Measurements from ENCODE around the gene TMEM131.

TMEM131 gene

DNA sequence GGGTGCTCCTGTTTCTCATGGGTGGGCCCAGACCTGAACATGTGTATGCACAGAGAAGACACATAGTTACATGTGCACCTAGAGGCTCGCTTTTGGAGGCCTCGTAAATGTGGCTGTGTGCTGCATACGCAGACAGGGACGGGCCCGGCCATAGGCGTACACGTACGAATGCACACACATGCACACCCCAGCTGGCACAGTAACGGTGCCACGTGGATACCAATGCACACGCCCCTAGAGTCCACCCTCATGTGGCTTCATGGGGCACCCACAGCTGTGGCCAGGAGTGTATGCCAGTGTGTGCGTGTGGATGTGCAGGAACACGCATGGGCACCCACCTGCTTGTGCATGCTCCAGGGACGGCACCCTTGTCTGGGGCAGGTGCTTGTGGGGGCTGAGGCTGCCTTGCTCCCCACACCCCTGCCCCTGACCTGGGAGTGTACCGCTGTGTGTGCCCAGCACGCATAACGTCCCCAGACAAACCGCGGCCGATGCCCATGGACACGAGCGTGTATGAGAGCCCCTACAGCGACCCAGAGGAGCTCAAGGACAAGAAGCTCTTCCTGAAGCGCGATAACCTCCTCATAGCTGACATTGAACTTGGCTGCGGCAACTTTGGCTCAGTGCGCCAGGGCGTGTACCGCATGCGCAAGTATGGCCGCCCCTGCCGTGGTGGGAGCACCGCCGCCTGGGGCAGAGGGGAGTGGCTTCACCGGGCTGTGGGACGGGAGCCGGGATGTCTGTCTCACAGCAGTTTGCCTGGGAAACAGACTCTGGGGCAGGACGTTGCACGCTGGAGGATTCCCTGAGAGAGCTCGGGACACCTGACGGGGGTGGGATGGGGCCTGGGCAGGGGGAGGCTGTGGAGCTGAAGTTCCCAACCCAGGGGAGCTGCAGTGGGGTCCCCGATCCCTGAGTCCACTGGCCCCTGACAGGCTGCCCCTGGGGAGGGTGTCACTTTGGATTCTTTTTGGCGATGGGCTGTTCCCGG lies 261.4 kb downstream of the TMEM131 start:
- no peak for DNase-seq

DNA sequence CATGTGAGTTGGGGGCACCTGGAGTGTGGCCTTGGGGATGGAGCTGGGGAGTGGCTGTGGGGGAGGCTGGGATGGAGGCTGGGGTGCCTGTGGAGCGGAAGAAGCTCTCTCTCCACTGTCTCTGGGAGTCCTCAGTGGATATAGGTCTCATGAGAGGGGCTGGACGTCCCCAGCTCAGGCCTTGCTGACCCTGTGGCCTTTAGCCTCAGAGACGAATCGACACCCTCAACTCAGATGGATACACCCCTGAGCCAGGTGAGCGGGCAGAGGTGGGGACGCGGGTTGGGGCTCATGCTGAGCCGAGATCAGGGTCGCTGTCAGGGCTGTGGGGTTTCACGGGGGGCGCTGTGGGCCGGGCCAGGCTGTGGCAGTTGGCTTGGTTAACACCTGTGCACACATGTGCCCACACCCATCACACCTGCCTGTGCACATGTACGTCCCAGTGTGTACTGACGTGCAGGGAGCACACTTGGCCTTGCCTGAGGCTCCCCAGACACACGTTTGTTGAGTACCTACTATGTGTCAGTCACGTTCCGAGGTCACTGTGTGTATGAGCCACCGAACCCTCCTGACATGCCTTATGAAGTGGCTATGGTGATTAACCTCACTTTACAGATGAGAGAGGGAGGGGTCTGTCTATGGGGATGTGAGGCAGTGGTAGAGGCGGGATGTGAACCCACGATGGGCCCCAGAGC lies 262.3 kb downstream of the TMEM131 start:
- DNase-seq: no peak

DNA sequence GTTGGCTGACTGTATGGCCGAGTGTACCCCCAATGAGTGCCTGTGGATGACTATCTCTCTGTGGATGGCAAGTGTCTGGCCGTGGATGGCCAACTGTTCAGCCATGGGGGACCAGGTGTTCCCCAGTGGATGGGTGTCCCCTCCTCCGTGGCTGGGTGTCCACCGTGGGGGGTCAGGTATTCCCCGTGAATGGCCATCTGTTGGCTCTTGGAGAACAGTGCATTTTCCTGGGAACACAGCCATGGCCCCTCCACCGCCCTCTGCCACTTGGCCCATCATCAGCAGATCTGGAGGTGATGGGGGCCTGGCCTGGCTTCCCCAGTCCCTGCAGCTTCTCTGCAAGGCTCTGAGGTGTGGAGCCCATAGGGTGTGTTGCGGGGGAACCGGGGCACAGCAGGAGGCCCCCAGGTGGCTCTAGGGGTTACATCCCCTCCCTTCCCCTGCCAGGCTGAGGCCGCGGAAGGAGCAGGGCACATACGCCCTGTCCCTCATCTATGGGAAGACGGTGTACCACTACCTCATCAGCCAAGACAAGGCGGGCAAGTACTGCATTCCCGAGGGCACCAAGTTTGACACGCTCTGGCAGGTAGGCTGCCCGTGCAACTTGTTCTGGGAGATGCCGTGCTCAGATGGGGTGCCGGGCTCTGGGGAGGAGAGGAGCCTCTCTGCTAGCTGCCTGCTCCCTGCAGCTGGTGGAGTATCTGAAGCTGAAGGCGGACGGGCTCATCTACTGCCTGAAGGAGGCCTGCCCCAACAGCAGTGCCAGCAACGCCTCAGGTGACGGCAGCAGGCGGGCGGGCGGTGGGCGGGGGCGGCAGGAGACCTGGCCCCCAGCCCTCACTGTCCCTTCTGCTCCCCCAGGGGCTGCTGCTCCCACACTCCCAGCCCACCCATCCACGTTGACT lies 263.1 kb downstream of the TMEM131 start:
- DNase-seq: no peak

DNA sequence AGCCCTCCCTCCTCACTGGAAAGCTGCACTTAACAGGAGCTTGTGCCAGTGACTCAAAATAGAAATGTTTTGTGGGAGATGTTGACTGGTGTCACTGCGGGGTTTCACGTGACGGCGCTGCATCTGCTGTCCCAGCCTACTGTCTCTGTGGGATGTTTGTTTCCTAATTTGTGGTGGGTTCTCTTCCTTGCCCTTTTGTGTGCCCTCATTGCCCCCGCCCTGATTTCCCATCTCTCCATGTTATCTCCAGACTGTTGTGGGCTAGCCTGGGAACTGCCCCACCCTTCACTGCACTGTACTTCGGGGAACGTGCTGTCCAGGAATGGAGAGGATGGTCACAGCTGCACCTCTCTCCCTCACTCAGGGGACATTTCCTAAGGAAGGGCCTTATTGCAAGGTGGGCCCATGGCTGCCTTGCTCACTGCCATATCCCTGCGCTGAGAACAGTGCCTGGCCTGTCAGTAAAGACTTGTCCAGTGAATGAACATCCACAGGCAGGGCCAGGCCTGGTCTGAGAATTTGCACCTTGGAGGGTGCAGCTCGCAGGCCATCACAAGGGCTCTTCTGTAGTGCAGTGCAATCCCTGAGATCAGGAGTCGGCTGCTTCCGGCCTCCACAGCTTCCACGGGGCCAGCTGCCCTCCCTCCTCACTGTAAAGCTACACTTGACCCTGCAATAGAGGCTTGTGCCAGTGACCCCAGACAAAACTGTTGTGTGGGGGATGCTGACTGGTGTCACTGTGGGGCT lies 264.3 kb downstream of the TMEM131 start:
- no peak for DNase-seq

DNA sequence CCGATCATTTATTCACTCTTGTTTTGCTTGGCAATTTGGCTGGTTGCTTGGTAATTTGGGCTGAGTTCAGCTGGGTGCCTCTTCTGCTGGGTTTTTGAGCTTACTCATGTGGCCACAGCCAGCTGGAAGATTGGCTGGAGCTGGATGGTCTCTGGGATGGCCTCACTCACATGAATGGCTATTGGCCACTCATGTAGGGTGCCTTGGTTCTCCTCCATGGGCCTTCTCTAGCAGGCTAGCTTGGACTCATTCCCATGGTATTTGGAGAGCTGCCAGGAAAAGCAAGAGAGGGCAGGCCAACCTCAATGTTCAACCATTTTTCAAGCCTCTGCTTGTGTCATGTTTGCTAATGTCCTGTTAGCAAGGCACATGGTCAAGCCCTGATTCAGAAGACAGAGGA lies 265.5 kb downstream of the TMEM131 start:
- no peak for DNase-seq

DNA sequence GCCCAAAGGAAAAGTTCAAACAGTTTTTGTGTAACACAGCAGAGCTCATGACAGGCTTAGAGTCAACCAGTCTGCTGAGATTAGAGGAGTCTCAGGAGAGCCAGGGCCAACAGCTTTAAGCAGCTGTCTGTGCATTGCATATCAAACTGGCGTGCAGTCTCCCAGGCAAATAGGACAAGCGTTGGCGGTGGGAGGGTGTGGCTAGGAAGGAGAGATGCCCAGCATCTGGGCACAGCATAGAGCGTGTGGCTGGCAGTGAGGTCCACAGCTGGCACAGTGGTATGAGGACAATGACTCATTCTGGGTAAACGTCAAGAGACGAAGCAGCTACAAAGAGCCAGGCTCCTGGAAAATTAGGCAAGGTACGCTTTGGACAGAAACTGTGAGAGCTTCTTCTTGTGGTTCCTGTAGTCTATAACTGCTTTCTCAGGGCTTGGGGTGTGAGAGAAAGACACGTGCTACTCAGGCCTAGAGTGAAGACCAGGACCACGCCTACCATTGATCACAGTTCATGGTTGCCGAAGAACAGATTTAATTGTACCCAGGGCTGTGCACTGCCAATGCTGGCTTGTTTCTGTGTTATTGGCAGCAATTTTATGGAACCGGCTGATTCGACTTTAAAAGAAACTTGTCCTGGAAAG lies 267.5 kb downstream of the TMEM131 start:
- no peak for DNase-seq

DNA sequence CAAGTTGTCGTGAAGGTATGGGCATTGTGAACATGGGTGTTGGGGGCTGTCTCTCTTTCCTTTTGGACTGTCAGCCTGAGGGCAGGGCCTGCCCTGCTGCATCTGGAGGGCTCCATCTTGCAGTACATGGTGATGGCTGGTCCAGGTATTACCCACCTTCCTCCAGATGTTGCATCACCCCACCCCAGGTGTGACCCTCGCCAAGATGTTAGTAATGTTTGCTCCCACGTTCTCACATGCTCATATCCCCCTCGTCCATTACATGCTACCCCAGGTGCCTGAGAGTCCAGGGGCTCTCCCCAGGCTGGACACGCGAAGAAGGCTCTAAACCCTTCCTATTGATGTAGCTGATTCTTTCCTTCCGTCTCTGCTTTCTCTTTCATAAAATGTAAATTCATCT lies 268.5 kb downstream of the TMEM131 start:
- DNase-seq: no peak

DNA sequence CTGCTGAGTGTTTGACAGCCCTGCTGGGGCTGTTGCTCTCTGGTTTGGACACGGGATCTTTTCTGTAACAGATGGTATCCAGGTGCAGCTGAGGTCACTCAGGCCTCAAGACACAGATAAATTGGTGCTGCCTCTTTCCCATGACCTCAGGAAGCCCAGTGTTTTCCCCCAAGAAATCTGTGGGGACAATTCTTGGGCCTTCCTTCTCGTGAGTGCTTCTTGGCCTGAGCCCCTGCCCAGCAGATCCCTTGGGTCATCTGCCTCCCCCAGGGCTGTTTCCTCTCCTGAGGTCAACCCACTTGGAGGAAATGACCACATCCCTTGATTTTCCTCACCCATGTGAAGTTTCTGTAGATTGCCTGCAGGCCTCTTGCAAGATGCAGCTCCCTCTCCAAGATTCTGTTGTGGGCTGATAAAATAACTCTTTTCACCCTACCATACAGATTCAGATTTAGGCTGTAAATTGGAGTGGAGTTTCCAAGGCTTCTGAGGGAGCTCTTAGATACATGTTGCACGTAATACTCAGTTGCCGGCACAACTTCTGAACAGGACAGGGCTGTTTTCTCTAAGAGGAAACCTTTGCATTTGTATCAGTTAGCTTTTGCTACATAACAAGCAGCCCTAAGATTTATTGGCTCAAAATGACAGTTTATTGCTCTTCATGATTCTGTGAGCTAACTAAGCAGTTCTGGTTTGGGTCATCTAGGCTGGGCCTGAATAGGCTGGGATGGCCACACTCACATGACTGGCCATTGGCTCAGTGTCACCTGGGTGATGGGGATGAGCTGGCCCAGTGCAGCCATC lies 269.3 kb downstream of the TMEM131 start:
- DNase-seq: no peak

DNA sequence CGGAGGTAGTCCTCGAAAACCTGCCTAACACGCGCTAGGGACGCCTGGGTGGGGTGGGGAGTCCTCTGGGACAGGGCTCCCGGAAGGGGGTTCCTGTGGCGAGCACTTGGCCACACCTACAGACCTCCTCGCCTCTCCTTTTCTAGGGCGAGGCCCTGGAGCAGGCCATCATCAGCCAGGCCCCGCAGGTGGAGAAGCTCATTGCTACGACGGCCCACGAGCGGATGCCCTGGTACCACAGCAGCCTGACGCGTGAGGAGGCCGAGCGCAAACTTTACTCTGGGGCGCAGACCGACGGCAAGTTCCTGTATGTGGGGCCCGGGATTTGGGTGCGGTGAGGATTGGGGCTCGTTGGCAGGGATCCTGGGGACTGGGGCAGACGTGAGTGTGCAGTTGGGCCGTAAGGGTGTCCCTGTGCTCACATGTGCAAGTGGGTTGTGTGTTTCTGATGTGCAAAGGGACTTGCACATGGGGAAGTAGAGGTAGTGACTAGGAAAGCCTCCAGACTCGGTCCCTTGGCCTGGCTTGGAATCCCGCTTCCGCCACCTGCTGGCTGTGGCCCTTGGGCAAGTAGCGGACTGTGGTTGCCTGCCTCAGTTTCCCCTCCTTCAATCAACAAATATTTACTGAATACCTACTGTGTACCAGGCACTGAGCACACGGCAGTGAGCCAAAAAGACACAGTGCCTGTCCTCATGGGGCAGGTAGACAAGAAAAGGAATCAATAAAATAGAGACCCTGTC lies 270.6 kb downstream of the TMEM131 start:
- no peak for DNase-seq

DNA sequence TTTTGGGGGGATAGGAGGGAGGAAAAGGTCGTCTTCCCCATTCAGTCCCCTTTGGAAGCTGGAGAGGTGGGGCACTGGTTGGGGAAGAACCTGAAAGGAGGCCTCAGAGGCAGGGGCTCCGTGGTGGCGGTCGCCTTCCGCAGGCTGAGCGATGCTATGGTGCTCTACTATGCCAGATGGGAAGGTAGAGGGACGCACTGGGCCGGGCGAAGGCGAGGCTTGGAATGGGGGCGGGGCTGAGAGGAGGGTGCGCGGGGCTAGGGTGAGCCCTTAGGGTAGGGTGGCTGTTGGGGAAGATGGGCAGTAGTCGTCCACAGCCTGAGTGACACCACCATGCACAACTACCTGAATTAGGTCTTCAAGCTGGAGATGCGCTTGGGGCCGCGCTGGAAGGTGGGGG lies 271.2 kb downstream of the TMEM131 start:
- DNase-seq: no peak

DNA sequence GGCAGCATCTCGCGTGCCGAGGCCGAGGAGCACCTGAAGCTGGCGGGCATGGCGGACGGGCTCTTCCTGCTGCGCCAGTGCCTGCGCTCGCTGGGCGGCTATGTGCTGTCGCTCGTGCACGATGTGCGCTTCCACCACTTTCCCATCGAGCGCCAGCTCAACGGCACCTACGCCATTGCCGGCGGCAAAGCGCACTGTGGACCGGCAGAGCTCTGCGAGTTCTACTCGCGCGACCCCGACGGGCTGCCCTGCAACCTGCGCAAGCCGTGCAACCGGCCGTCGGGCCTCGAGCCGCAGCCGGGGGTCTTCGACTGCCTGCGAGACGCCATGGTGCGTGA lies 271.7 kb downstream of the TMEM131 start:
- DNase-seq: no peak

DNA sequence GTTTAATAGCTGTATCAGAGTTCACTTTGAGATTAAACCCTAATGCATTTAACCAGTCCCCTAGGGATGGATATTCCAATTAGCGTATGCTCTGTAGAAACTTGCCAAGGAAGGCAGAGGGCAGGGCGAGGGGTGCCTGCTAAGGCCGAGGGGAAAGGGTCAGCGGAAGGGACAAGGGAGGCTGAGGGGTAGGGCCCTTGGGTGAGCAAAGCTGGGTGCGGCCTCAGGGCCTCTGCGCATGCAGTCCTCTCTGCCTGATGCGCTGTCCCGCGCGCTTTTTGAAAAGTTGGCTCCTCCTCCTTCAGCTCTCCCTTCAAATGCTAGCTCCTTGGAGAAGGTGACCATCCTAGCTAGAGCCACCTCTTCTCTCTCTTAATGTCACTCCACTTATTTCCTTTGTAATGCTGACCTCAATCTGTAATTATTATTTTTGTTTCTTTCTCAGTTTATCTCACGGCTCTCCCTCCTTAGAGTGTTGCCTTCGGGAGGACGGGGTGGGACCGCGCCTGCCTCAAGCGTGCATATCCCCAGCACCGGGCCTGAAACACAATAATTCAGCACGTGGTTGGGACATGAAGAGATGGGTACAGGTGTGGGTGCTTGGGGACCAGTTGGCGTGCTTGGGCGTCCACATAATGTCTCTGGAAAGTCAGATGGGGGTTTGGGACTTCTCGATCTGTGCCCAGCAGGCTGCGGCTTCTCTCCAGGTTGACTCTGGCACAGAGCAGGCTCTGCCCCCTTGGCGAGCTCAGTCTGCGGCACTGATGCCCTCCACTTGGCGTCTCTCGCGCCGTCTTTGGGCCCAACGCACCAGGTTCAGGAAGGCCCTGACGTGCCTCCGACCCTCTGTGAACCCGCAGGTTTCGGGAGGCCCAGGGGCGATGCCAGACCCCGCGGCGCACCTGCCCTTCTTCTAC lies 272.3 kb downstream of the TMEM131 start:
- no peak for DNase-seq

DNA sequence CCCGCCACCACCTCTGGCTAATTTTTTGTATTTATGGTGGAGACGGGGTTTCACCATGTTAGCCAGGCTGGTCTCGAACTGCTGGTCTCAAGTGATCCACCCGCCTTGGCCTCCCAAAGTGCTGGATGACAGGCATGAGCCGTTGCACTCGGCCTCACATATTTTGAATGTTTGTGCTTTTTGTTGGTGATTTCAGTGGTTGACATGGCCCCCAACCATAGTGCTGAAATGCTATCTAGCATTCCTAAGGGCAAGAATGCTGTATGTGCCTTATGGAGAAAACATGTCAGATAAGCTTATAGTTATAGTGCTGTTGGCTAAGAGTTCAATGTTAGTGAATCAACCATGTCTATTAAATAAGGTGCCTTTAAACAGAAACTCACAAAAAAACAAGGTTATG lies 273.5 kb downstream of the TMEM131 start:
- no peak for DNase-seq

DNA sequence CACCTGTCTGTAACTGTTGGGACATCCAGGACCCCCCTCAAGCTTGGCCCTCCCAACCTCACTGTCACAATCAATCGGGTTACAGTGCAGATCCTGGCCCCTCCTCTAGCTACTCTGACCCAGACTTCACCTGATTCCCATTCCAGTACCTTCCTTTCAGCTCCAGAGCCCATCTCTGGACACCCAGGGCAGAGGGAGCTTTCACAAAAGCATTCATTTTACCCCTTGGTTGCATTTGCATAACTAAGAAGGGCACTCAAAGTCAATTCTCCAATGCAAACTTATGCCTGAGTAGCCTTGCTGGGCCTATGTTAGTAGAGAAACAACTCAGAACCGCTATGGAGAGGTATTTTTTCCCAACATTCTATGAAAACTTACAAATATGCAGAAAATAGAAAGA lies 275.0 kb downstream of the TMEM131 start:
- DNase-seq: no peak

DNA sequence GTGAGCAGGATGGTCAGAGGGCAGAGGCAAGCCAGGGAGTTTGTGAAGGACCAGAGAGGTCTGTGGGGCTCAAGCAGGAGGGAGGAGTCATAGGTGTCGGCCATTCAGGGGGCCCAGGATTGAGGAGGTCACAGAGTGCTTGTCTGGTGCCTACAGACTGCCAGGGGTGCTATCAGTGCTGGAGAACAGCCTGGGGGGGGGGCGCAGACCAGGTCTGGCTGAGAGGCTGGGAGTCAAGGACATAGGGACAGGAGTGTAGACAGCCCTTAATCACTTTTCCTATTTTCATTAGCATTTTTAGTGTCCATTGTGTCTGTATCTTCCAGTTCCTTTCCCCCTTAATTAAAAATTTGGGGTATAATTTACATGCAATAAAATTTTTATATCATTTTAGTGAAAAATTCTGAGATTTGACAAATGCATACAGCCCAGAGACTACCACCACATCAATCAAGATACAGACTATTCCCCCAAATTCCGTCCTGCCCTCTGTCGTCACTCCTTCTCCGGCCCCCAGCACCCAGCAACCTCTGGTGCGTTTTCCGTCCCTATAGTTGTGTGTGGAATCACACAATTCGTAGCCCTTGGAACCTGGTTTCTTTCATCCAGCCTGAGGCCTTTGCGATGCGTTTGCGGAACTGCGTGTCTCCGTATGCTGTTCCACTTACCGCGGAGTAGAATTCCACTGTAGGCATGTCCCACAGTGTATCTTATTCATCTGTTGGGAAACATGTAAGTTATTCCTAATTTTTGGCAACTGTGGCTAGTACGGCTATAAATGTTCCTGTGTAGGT lies 276.2 kb downstream of the TMEM131 start:
- DNase-seq: no peak

DNA sequence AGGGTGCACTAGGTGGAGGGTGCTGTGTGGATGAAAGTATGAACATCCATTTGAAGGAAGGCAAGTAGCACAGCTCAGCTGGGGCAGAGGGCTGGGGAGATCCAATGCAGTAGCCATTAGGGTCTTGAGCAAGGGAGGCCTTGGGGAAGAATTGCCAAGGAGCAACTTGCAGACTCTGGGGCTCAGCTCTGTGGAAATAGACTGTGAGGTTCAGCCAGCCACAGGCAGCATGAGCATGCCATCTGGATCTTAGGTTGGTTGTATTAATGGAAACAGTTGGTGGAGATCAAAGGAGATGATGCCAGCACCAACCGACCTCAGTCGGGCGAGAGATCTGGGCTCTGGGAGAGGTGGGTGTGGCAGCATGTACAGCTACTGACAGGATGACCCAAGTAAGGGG lies 276.8 kb downstream of the TMEM131 start:
- no peak for DNase-seq

DNA sequence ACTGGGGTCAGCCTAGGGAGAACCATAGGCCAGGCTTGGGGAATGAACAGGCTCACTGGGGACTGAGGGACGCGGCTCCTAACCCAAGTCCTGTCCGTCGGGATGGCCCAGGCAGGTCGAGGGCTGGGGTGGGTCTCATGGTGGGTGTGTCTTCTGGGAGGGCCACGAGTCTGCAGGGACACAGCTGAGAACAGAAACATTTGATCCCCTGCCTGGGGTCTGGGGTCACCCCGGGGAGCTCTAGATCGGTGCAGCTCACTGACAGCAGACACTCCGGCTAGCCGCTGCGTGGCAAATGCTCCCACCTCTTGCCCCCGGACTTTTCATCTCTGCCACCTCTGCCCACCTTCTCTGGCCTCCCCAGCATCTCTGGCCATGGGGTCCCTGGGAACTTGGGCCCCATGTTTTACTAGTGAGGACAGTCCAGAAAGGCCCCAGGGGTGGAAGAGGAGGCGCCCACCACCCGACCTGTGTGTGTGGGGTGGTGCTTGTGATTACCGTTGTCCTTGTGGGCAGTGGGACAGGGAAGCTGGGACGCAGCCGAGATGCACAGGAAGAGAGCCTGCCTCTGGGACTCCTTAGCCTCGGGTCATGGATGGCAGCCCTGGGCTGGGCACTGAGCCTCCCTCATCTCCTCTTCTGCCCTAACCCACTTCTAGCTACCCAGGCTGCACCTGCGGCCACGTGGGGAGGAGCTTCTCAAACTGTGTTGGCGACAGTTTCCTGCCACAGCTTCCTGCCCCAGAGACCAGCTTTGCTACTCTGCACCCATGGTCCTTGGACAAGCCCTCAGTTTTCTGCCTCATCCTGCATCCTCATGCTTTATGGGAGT lies 277.5 kb downstream of the TMEM131 start:
- DNase-seq: peak; percentile 78

All from central memory CD4-positive, alpha-beta T cell (primary cell).